GM21786 (cell line): ENCODE data around the gene EP300.

ENCODE experiments used
- ATAC-seq: cut with Tn5 transposase; IDR thresholded peaks from one replicate; pipeline ENCODE4 v1.9.1; 2021; ENCODE audit not compliant: unreplicated experiment

Gene EP300

GRCh38 chr22:41204066-41204465, 111.7 kb downstream of the EP300 start:
- no peak for ATAC-seq

GRCh38 chr22:41204992-41205900, 112.9 kb downstream of the EP300 start, which contains the start of gene L3MBTL2:
TSS of gene L3MBTL2 (plus strand) at chr22:41205312. CDS start at chr22:41205363, 51 bp downstream.
- ATAC-seq: peak; percentile 97

GRCh38 chr22:41206719-41207118, 114.3 kb downstream of the EP300 start:
- ATAC-seq: no peak

- no peak for ATAC-seq
Observed at GRCh38 chr22:41215409-41215808, 123.0 kb downstream of the EP300 start.

- no peak for ATAC-seq
Observed at GRCh38 chr22:41215926-41216325, 123.5 kb downstream of the EP300 start.

- ATAC-seq: no peak
Observed at GRCh38 chr22:41216984-41217383, 124.6 kb downstream of the EP300 start.

- no peak for ATAC-seq
Observed at GRCh38 chr22:41217553-41218157, 125.3 kb downstream of the EP300 start.

- ATAC-seq: no peak
Observed at GRCh38 chr22:41222846-41223507, 130.6 kb downstream of the EP300 start.

- no peak for ATAC-seq
Observed at GRCh38 chr22:41223535-41223934, 131.1 kb downstream of the EP300 start.

- no peak for ATAC-seq
Observed at GRCh38 chr22:41226723-41227655, 134.6 kb downstream of the EP300 start.

- no peak for ATAC-seq
Observed at GRCh38 chr22:41229215-41229614, 136.8 kb downstream of the EP300 start.
